HG03342 (cell line): ENCODE data around the gene YTHDF1.

Experiments
- ATAC-seq: cut with Tn5 transposase; IDR thresholded peaks from one replicate; pipeline ENCODE4 v1.9.1; 2021; ENCODE audit warnings: mild to moderate bottlenecking, moderate library complexity; ENCODE audit not compliant: unreplicated experiment

Gene YTHDF1

GRCh38 chr20:63212393-63212730 lies 3.6 kb downstream of the YTHDF1 start:
- no peak for ATAC-seq

DNA sequence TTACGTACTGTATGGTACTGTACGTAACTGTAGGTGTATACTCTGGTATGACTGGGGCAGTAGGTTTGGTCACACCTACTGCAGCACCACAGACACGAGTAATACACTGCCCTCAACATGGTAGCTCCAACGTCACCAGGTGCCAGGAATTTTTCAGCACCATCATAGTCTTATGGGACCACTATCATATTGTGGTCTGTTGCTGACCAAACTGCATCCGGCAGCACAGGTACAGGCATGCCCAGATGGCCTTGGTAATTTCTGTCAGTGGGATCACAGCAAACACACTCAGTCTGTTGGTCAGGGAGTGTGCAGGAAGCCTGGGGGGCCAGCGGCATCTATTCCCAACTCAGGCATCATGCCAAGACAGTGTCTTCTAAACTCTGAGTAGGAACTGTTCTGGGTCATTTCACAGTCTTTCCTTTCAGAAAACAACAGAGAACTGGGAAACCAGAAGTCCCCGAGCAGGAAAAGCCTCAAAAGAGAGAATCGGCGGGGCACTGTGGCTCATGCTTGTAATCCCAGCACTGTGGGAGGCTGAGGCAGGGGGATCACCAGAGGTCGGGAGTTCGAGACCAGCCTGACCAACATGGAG lies 5.8 kb downstream of the YTHDF1 start:
- ATAC-seq = no peak

DNA sequence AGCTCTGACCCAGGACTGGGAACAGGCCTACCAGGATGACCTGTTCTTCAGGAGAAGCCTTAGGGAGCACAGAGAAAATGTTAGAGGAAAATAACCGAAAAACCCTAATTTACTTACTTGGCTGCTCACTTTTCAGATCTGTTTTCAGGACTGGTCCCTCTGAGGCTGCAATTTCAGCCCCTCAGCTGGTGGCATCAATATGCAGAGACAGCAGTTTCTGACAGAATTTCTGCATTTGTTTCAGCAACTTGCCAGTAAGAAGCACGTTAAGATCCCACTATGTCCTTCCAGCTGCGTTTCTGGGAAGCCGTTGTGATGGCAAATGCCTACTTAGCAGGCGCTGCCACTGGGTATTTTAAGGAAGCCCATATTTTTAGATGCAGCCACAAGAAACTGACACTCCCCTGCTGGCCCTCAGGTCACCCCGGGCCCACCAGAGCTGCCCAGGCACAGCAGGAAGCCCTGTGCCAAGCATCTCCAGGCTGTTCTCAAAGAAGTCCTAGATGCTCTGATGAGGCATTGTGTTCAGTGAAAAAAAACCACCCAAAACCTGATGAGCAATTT lies 7.5 kb downstream of the YTHDF1 start:
- no peak for ATAC-seq

DNA sequence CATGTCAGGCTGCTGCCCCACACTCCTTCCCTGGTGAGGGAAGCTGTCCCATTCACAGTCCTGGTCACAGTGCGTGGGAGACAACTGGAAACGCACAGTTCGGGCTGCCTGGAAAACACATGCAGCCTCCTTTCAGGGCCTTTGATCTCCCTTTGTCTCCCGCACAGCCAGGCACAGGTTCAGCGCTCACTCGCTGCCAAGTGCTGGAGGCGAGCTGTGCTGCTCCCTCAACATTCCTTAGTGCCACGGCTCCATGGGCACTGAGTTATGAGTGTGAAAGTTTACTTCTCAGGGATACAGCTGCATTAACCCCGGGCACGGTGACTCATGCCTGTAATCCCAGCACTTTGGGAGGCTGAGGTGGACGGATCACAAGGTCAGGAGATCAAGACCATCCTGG lies 9.1 kb downstream of the YTHDF1 start:
- no peak for ATAC-seq

GRCh38 chr20:63205896-63206295 lies 10.0 kb downstream of the YTHDF1 start:
- ATAC-seq = no peak

DNA sequence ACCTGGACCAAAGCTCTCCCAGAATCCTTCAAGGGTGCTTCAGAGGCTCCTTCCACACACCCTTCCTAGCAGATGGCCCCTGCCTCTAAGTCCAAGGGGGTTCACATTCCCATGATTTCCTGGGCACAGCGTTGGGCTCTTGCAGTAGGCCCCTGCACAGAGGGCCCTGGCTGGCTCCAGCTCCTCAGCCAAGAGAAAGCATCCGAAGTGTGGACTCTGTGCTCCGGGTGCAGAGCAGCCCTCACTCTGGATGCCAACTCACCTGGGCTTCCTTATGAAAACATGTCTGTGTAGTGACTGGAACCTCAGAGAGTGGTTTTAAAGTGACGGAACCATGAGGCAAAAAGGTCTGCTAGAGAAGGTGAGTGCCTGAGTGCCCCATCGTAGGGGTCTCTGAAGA lies 11.6 kb downstream of the YTHDF1 start:
- no peak for ATAC-seq

DNA sequence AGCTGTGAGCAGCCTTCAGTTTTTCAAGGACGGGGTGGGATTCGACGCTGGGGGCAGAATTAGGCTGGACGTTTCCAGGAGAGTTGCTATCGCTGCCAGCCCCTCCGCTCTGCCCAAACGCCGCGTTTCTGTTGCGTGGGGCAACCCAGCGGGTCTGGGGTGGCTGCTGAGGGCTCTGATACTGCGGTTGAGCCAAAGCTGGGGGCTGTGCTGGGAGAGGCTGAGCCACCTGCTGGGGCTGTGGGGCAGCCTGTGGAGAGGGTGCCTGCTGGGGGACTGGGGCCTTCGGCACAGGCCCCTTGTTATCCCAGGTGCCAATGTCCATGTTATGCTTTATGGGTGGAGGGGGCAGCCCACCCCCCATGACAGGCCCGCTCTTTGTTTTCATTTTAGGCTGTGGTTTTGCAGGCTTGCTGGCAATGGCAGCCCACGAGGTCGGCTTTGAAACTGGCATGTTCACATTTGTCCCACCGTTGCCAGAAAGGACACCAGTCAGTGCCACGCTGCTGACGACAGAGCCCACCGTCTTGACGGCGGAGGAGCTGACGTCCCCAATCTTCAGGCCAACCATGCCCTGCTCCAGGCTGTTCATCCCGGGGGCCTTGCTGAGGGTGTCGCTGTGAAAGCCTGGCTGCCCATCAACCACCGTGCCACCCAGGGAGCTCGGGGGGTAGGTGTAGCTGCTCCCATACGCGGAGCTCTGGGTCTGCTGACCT lies 13.0 kb downstream of the YTHDF1 start:
- ATAC-seq = no peak

DNA sequence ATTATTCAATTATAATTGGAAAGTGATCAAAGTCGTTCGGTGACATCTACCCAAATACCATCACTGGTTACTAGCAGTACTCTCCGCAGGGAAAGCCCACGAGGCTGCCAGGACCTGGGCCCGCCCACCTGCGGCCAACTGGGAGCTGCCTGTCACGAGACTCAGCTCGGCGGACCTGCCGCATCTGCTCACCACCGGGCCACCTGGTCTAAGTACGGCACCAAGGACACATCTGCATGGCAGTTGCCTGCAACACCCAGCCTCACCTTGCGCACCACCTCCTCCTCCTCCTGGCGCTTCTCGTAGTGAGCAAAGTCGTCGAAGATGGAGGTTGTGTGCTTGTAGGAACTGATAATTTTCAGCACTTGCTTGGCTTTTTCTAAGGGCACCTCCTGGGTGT lies 13.9 kb downstream of the YTHDF1 start:
- ATAC-seq = no peak

GRCh38 chr20:63198606-63199005 lies 17.3 kb downstream of the YTHDF1 start:
- ATAC-seq = no peak

DNA sequence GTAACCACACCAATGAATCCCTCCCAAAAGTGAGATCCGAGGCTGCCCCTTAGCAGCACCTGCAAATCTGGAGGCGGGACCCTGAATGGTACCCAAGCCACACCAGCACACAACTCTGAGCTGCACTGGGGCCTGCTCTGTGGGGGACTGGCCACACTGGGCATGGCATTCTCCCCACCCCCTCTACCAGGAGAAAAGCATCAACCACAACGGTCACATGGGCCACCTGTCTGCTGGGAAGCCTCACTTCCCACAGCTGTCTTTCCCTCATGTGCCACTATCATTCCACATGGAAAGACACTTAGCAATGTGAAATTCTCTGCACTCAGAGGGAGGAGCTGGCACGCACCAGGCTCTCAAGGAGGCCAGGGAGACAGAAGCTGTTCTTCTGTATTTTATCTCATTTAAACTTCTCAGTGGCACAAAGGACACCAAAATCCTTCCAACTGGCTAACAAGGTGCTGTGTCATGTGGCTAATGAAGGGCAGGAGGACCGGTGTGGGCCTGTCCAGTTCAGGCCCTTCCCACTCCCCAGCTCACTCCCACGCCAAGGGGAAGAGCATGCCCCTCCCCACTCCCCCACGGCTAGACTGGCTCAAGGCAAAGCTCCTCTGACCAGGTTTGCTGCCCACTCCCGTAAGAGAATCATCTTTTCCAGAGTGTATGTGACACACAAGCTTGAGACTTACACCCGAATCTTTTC lies 19.0 kb downstream of the YTHDF1 start:
- ATAC-seq = no peak

- no peak for ATAC-seq
These were observed 21.1 kb downstream of the YTHDF1 start for GRCh38 chr20:63194797-63195173.

- no peak for ATAC-seq
These were observed 21.7 kb downstream of the YTHDF1 start for GRCh38 chr20:63194007-63194796.

DNA sequence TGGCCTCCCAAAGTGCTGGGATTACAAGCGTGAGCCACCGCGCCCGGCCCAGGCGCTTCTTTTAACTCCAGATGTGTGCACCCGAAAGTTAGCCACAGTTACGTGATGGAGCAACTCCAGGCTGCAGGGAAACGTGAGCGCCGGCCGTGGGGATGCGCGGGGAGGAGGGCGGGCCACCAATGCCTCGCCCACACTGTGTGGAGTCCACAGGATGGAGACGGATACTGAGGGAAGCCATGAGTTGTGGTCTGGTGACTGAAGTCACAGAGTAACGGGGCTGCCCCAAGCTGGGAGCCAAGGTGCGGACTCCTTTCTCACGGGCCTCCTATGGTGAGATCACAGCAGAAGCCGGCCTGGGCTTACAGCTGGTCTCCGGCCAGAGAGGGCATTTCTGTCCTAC lies 23.2 kb downstream of the YTHDF1 start:
- no peak for ATAC-seq

DNA sequence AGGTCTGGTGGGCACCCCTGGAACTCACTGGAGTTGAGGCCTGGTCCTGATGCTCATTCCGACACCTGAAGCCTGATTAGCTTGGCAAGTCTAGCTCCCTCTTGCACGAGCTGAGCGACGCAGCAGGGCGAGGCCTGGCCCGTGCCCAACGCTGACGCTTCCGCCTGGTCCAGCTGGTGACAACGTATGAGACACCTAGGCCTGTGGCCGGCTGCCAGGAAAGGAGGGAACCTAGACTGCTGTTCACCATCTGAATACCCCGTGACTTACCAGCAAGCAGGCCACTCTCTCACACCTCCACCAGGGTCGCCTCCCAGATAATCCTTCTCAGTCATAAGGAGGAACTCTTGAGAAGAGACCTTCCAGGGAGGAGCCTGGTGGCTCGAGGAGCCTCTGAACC lies 24.5 kb downstream of the YTHDF1 start:
- no peak for ATAC-seq

- ATAC-seq = no peak
These were observed 25.1 kb downstream of the YTHDF1 start for GRCh38 chr20:63190828-63191227.

- ATAC-seq = no peak
These were observed 25.9 kb downstream of the YTHDF1 start for GRCh38 chr20:63189846-63190559.

DNA sequence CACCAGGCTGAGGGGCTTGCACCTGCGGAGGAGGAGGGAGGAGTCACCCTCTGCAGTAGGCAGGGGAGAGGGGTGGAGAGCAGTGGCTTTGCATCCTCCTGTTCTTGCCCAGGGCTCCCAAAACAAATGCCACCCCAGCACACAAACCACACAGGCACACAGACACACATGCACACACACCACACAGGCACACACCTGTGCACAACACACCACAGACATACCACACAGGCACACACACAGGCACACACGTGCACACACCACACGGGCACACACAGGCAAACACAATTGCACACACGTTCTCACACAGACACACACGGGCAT lies 26.6 kb downstream of the YTHDF1 start:
- ATAC-seq = no peak

DNA sequence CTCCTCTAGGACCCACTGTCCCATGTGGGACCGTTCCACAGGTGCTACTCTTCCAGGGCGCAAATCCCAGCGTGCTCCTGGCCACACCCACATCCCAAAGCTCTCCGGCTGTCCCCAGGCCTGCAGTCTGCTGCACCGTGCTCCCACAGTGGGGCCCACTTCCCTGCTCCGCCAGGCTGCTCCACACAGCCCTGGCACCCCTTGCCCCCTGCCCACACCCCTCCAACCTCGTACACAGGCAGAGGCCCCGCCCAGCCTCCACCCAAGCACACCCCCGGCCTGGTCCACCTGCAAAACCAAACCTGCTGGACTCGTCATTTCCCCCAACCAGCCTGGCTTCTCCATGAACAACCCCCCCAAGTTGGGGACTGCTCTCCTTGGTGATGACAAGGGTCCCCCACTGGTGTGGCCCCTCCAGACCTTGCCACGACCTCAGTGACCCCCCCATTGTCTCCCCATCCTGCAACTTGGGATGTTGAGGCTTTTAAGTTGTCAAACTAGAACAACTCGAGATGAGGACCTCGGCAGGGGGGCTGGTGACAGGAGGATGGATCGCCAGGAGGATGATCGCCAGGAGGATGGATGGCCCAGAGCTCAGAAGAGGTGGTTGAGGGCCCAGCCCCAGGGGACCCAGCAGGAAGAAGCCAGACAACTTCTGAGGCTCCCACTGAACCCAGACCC lies 27.1 kb downstream of the YTHDF1 start:
- ATAC-seq = no peak

DNA sequence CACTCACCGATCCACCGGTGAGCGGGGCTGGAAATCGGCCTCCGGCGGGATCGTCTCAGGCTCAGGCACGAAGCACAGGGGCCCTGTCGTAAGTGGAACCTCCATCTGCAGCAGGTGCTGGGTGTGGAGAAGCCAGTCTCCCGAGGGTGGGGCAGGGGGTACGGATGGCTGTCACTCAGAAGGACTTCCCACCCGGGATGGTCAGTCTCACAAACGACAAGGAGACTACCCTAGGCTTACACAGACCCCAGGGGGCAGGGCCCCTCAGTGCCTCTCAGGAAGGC lies 27.8 kb downstream of the YTHDF1 start:
- no peak for ATAC-seq

- ATAC-seq = no peak
These were observed 28.4 kb downstream of the YTHDF1 start for GRCh38 chr20:63187338-63188158.
